ENCODE data around the gene WNT5A.

Gene WNT5A

GRCh38 chr3:55477306-55478303 is 9.5 kb downstream of the WNT5A start:
- H3K79me2 ChIP-seq (ENCODE audit: control insufficient read depth, low read length): no peaks in the 10 kb centered on the region
- peaks cover 9% of the 10 kb centered on the region for H3K27me3 ChIP-seq (ENCODE audit: control insufficient read depth, low read length)
- H3K4me1 ChIP-seq (ENCODE audit: control insufficient read depth, low read length): no peaks in the 10 kb centered on the region
- no peak overlapping the region for H3K4me3 ChIP-seq (ENCODE audit: low read length)
- no peaks in the 10 kb centered on the region for H4K20me1 ChIP-seq (ENCODE audit: control insufficient read depth, insufficient read depth, low read depth, low read length)
- H3K9me2 ChIP-seq (replicated peaks; ENCODE audit: control insufficient read depth, low read length): no peaks in the 10 kb centered on the region
- no peak overlapping the region for H3K4me2 ChIP-seq (ENCODE audit: low read length)
- no peaks in the 10 kb centered on the region for H3K36me3 ChIP-seq (ENCODE audit: control insufficient read depth, low read length)
- TF ChIP-seq EZH2phosphoT487 (IDR thresholded peaks at IDR 0.05; ENCODE audit: borderline replicate concordance, low read length) (no peak), CTCF (IDR thresholded peaks at IDR 0.05; ENCODE audit: low read depth, low read length, poor library complexity, severe bottlenecking) (no peak)
- H3K27ac ChIP-seq (ENCODE audit: low read depth, low read length): no peak overlapping the region
- no peaks in the 10 kb centered on the region for H3K9me3 ChIP-seq (ENCODE audit: control insufficient read depth, insufficient read depth, low read length)
- H3F3A ChIP-seq (ENCODE audit: control insufficient read depth, insufficient read depth): no peaks in the 10 kb centered on the region

- H3K9me2 ChIP-seq (replicated peaks; ENCODE audit: control insufficient read depth, low read length): no peaks in the 10 kb centered on the region
- H3K79me2 ChIP-seq (ENCODE audit: control insufficient read depth, low read length): no peaks in the 10 kb centered on the region
- H3K9me3 ChIP-seq (ENCODE audit: control insufficient read depth, insufficient read depth, low read length): no peaks in the 10 kb centered on the region
- no peak for TF ChIP-seq CTCF (IDR thresholded peaks at IDR 0.05; ENCODE audit: low read depth, low read length, poor library complexity, severe bottlenecking)
- TF ChIP-seq EZH2phosphoT487 (IDR thresholded peaks at IDR 0.05; ENCODE audit: borderline replicate concordance, low read length): no peak
- H3K4me1 ChIP-seq (ENCODE audit: control insufficient read depth, low read length): no peaks in the 10 kb centered on the region
- H4K20me1 ChIP-seq (ENCODE audit: control insufficient read depth, insufficient read depth, low read depth, low read length): no peaks in the 10 kb centered on the region
- no peaks in the 10 kb centered on the region for H3F3A ChIP-seq (ENCODE audit: control insufficient read depth, insufficient read depth)
- H3K27ac ChIP-seq (ENCODE audit: low read depth, low read length): no peak overlapping the region
- H3K36me3 ChIP-seq (ENCODE audit: control insufficient read depth, low read length): no peaks in the 10 kb centered on the region
- H3K27me3 ChIP-seq (ENCODE audit: control insufficient read depth, low read length): no peaks in the 10 kb centered on the region; the same call in 1 of the 2 replicates
- no peak overlapping the region for H3K4me2 ChIP-seq (ENCODE audit: low read length)
- no peak overlapping the region for H3K4me3 ChIP-seq (ENCODE audit: low read length)
These were observed 10.6 kb downstream of the WNT5A start for GRCh38 chr3:55476515-55476914.

GRCh38 chr3:55474213-55474632 is 12.9 kb downstream of the WNT5A start:
- H3K79me2 ChIP-seq (ENCODE audit: control insufficient read depth, low read length): no peaks in the 10 kb centered on the region
- H3K4me3 ChIP-seq (ENCODE audit: low read length): no peak overlapping the region
- H4K20me1 ChIP-seq (ENCODE audit: control insufficient read depth, insufficient read depth, low read depth, low read length): no peaks in the 10 kb centered on the region
- no peaks in the 10 kb centered on the region for H3K9me2 ChIP-seq (replicated peaks; ENCODE audit: control insufficient read depth, low read length)
- no peaks in the 10 kb centered on the region for H3K36me3 ChIP-seq (ENCODE audit: control insufficient read depth, low read length)
- no peak overlapping the region for H3K27ac ChIP-seq (ENCODE audit: low read depth, low read length)
- H3K4me1 ChIP-seq (ENCODE audit: control insufficient read depth, low read length): no peaks in the 10 kb centered on the region
- TF ChIP-seq CTCF (IDR thresholded peaks at IDR 0.05; ENCODE audit: low read depth, low read length, poor library complexity, severe bottlenecking) (no peak), EZH2phosphoT487 (IDR thresholded peaks at IDR 0.05; ENCODE audit: borderline replicate concordance, low read length) (no peak)
- H3K27me3 ChIP-seq (ENCODE audit: control insufficient read depth, low read length): no peaks in the 10 kb centered on the region
- no peaks in the 10 kb centered on the region for H3F3A ChIP-seq (ENCODE audit: control insufficient read depth, insufficient read depth)
- no peaks in the 10 kb centered on the region for H3K9me3 ChIP-seq (ENCODE audit: control insufficient read depth, insufficient read depth, low read length)
- H3K4me2 ChIP-seq (ENCODE audit: low read length): no peak overlapping the region
